ENCODE data around the gene RNU5B-1.

DNA sequence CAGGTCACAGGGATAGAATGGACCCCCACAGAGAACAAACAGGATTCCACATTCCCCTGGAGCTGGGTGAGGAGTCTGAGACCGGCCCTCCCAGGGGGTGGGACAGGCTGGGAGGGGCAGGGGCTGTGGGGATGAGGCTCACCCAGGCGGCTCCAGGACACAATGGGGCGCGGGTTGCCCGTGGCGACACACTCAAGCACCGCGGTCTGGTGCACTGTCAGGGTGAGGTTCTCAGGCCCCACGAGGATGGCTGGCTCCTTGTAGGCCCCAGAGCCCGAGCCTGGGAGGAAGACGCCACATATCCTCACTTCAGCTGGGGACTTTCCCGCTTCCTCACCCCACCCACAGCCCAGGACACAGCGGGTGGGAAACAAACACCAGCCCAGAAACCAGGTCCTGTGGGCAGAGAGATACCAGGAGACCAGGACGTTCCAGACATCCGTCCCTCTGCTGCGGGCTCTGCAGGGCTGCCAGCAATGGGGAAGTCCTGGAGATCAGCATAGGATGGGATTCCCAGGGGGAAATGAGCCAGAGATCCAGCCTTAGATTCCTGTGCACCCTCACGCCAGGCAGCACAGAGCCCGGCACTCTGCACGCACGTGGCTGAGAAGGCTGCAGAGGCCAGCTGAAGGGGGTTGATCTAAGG lies 30.2 kb downstream of the RNU5B-1 start:
- no peak for TF ChIP-seq HEYL (CRISPR knock-in tag; IDR thresholded peaks at IDR 0.05)
- TF ChIP-seq, protein P1, sequence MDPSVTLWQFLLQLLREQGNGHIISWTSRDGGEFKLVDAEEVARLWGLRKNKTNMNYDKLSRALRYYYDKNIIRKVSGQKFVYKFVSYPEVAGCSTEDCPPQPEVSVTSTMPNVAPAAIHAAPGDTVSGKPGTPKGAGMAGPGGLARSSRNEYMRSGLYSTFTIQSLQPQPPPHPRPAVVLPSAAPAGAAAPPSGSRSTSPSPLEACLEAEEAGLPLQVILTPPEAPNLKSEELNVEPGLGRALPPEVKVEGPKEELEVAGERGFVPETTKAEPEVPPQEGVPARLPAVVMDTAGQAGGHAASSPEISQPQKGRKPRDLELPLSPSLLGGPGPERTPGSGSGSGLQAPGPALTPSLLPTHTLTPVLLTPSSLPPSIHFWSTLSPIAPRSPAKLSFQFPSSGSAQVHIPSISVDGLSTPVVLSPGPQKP (IDR thresholded peaks at IDR 0.05; ENCODE audit: low read depth, low read length), result no peak
- no peak for TF ChIP-seq CHD4 (IDR thresholded peaks at IDR 0.05; ENCODE audit: borderline replicate concordance)
